K562 (cell line): ENCODE results near the gene CYP11A1. TPM values are rescaled to one million over a fixed set of nuclear protein-coding genes. Genes with fewer than 3 reads are reported as not detected.

Experiments
- ETV1 ChIP-seq: fragments of 450-650 bp; conservative IDR thresholded peaks from 2 replicates; pipeline ENCODE4 v1.6.1; 2016; ENCODE audit warnings: missing genetic modification characterization, control low read depth, low read depth, missing compliant biosample characterization
- GABPA ChIP-seq: fragments of 200-800 bp; sonication (Bioruptor generic); conservative IDR thresholded peaks from 2 replicates; pipeline ENCODE4 v1.6.1; 2016; ENCODE audit warnings: low read depth, missing genetic modification characterization, missing compliant biosample characterization
- MXI1 ChIP-seq: IDR thresholded peaks from 2 replicates; pipeline ENCODE4 v1.6.1; 2011; ENCODE audit warnings: low read depth, mild to moderate bottlenecking, improper control_type of control experiment, low read length
- polyA plus RNA-seq, 8 experiments: library from polyadenylated mRNA; depleted of rRNA in 4 of 8; stranded (reverse) in 5 of 8; unstranded in 3 of 8; fragments of >200 nt; fragmentation: Nextera tagmentation in 2 of 8; fragmentation: Illumina TruSeq in 1 of 8; extraction: Ambion mirVana in 2 of 8; extraction: Trizol in 1 of 8; gene quantifications; 2 replicates each; pipeline versions ENCODE4 v1.2.1 to v1.2.3, GENCODE V29; 2011 to 2014; ENCODE audit warnings: inconsistent platforms in 1 of 8, missing spikeins in 1 of 8
- total RNA-seq, 7 experiments: library from RNA; depleted of rRNA in 6 of 7; stranded (reverse); fragments of >200 nt in 6 of 7; fragmentation: Illumina TruSeq in 2 of 7; extraction: Trizol in 2 of 7; gene quantifications; 2 replicates each; pipeline versions ENCODE4 v1.2.1 to v1.2.3, GENCODE V29; 2011 to 2021; ENCODE audit warnings: low replicate concordance in 1 of 7
- TF ChIP-seq, protein P1 (sequence below): fragments of 450-650 bp; IDR thresholded peaks from 2 replicates; pipeline ENCODE4 v1.6.1; 2018; ENCODE audit not compliant: partially characterized antibody

CYP11A1 gene
- total and polyA plus RNA-seq, 9 of the 15 experiments (the other 6 are each of a cell fraction or from before 2014, with no cell fraction given), result 0.06 to 0.24 (median 0.10) TPM; not detected in 4

GRCh38 chr15:74350295-74351275 lies 16.9 kb downstream of the CYP11A1 start (continued):
- TF ChIP-seq ETV1 (tag) (0 out of 2 replicates have a peak, but pooled peaks have one; percentile 24), GABPA (tag) (no peak), MXI1 (no peak)
- TF ChIP-seq, protein P1, sequence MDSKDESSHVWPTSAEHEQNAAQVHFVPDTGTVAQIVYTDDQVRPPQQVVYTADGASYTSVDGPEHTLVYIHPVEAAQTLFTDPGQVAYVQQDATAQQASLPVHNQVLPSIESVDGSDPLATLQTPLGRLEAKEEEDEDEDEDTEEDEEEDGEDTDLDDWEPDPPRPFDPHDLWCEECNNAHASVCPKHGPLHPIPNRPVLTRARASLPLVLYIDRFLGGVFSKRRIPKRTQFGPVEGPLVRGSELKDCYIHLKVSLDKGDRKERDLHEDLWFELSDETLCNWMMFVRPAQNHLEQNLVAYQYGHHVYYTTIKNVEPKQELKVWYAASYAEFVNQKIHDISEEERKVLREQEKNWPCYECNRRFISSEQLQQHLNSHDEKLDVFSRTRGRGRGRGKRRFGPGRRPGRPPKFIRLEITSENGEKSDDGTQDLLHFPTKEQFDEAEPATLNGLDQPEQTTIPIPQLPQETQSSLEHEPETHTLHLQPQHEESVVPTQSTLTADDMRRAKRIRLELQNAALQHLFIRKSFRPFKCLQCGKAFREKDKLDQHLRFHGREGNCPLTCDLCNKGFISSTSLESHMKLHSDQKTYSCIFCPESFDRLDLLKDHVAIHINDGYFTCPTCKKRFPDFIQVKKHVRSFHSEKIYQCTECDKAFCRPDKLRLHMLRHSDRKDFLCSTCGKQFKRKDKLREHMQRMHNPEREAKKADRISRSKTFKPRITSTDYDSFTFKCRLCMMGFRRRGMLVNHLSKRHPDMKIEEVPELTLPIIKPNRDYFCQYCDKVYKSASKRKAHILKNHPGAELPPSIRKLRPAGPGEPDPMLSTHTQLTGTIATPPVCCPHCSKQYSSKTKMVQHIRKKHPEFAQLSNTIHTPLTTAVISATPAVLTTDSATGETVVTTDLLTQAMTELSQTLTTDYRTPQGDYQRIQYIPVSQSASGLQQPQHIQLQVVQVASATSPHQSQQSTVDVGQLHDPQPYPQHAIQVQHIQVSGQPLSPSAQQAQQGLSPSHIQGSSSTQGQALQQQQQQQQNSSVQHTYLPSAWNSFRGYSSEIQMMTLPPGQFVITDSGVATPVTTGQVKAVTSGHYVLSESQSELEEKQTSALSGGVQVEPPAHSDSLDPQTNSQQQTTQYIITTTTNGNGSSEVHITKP, result peak; percentile 58
